Ramos (cell line): ENCODE results near the gene CCDC17.
"Not testable (repeated sequence)": the region's sequence is repeated elsewhere in the genome, so short reads cannot be mapped to it uniquely, and the experiment has no call there.

Source experiments
- in situ Hi-C: fragments of 300-500 bp; cut with MboI; formaldehyde crosslinking; loops from one replicate; pipeline ENCODE4 v1.14.3; 2022; ENCODE audit warnings: low sequenced_read_pairs; ENCODE audit not compliant: unreplicated experiment

The CCDC17 gene

GRCh38 chr1:45622524-45623394 is 1.1 kb downstream of the CCDC17 start:
- in situ Hi-C loops = no loop called here

- in situ Hi-C loops = no loop called here
Measured at GRCh38 chr1:45621895-45622523, 1.8 kb downstream of the CCDC17 start.

GRCh38 chr1:45621501-45621836 is 2.4 kb downstream of the CCDC17 start:
- in situ Hi-C loops = no loop called here

GRCh38 chr1:45620588-45621500 is 3.0 kb downstream of the CCDC17 start:
- in situ Hi-C loops = no loop called here

- in situ Hi-C loops = no loop called here
Measured at GRCh38 chr1:45619149-45619921, 4.5 kb downstream of the CCDC17 start.

GRCh38 chr1:45617618-45618017 is 6.2 kb downstream of the CCDC17 start:
- in situ Hi-C loops = no loop called here

- in situ Hi-C loops = no loop called here
Measured at GRCh38 chr1:45615885-45616284, 8.0 kb downstream of the CCDC17 start.

- in situ Hi-C loops = no loop called here
Measured at GRCh38 chr1:45612941-45613579, 10.8 kb downstream of the CCDC17 start.

- in situ Hi-C loops = no loop called here
Measured at GRCh38 chr1:45610589-45611226, 13.1 kb downstream of the CCDC17 start.

- in situ Hi-C loops = no loop called here
Measured at GRCh38 chr1:45608175-45609156, 15.4 kb downstream of the CCDC17 start.

- in situ Hi-C loops = no loop called here
Measured at GRCh38 chr1:45607404-45608074, 16.3 kb downstream of the CCDC17 start.

GRCh38 chr1:45604239-45604638 is 19.6 kb downstream of the CCDC17 start:
- in situ Hi-C loops = no loop called here

- in situ Hi-C loops = not testable (repeated sequence)
Measured at GRCh38 chr1:45596765-45597164, 27.1 kb downstream of the CCDC17 start.

- in situ Hi-C loops = no loop called here
Measured at GRCh38 chr1:45594412-45594811, 29.4 kb downstream of the CCDC17 start.

- in situ Hi-C loops = no loop called here
Measured at GRCh38 chr1:45589861-45590260, 34.0 kb downstream of the CCDC17 start.

GRCh38 chr1:45586769-45587168 is 37.1 kb downstream of the CCDC17 start:
- in situ Hi-C loops = no loop called here

- in situ Hi-C loops = no loop called here
Measured at GRCh38 chr1:45585496-45586075, 38.3 kb downstream of the CCDC17 start.
